Fibroblast of pulmonary artery (primary cell): ENCODE measurements around the gene FMN1.

Source experiments
- DNase-seq: peaks from one replicate; pipeline ENCODE4 v3.0.0-alpha.2; 2010; ENCODE audit warnings: low read depth
- H3K4me3 ChIP-seq: replicated peaks from 2 replicates; pipeline ENCODE4 v1.5.1; 2011; ENCODE audit warnings: low read depth, mild to moderate bottlenecking, control low read depth, low read length, moderate library complexity
- CTCF ChIP-seq: IDR thresholded peaks from 2 replicates; pipeline ENCODE4 v1.5.1; 2011; ENCODE audit warnings: mild to moderate bottlenecking, control low read depth, low read length, inconsistent platforms; ENCODE audit errors: missing control alignments

Gene FMN1

GRCh38 chr15:32743411-32744140 lies 450.9 kb downstream of the FMN1 start:
- TF ChIP-seq CTCF = no peak
- no peak overlapping the region for H3K4me3 ChIP-seq
- DNase-seq = peak; percentile 36

DNA sequence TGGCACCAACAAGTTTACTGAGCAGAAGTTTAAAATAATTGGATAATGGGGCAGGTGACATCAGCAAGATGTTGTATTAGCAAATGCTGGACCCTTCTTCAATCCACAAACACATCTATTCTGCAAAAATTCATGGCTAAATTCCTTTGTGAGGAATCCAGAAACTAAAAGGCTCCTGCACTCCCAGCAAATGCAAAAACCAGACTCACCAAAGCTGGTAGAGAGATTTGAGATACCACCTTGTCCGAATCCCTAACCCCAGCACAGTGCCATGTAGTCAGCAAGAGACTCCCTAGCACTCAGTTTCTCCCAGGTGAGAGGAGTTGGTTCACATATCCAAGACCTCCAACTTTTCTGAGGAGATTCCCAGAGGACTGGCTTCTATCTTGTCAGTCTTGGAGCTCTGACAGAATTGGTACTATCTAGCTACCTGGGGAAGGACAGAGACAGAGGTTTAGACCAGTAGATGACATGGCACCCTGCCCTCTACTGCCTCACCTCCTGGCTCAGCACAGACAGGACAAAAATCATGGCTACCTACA lies 454.9 kb downstream of the FMN1 start:
- TF ChIP-seq CTCF = no peak
- no peak for DNase-seq
- H3K4me3 ChIP-seq = no peak overlapping the region

DNA sequence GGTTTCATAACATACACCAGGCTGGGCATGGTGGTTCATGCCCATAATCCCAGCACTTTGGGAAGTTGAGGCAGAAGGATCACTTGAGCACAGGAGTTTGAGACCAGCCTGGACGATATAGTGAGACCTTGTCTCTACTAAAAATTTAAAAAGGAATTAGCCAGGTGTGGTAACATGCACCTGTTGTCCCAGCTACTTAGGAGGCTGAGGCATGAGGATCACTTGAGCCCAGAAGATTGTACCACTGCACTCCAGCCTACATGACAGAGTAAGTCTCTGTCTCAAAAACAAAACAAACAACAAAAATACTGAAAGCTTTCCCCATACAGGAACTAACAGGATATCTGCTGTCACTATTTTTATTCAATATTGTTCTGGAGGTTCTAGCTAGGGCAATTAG lies 455.8 kb downstream of the FMN1 start:
- DNase-seq = no peak
- TF ChIP-seq CTCF = no peak
- H3K4me3 ChIP-seq = no peak overlapping the region

DNA sequence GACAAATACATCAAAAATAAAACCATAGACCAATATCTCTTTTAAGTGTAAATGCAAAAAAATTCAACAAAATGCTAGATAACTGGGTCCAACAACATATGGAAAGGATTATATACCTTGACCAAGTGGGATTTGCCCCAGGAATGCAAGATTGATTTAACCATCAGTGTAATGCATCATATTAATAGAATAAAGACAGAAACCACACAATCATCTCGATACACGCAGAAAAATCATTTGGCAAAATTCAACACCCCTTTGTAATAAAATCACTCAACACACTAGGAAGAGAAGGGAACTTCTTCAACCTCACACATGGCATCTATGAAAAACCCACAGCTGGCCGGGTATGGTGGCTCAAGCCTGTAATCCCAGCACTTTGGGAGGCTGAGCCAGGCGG lies 457.2 kb downstream of the FMN1 start:
- no peak for TF ChIP-seq CTCF
- H3K4me3 ChIP-seq = no peak overlapping the region
- no peak for DNase-seq

- DNase-seq = no peak
- no peak for TF ChIP-seq CTCF
- no peak overlapping the region for H3K4me3 ChIP-seq
These were observed 457.8 kb downstream of the FMN1 start for GRCh38 chr15:32736701-32737061.

DNA sequence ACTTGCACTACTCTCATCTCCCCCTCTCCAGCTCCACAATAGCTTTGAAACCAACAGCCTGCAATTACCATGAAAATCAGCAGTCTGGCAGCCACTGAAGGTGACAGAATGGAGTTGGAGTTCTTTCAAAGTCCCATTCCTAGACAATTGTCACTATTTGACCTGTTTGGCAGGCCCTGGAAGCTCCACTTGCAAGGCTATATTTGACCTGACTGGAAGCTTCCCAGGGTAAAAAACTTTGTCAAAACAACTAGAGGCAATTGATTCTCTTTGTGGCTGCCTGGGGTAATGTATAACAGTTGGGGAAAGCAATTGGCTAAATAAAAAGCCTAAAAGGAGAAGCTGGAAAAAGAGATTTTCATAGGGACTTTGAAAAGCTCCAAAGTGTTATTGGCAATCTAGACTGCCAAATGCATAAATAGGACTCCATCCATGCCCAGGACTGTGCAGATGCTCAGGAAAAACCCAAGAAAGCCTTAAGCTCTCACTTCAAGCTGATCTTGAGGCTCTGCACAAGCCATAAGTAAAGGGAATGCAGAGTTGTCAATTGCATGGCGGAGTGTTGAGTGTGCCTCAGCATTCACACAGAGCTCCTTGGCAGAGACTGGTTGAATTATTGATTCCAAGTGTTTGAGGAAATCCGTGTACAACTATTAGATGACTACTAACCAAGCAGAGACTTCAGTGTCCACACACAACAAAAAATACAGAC lies 458.4 kb downstream of the FMN1 start:
- no peak for DNase-seq
- TF ChIP-seq CTCF = no peak

More for the DNA sequence above, 458.4 kb downstream of the FMN1 start:
- H3K4me3 ChIP-seq = no peak overlapping the region
